Hepatocyte (in vitro differentiated cells): ENCODE data around the gene MEIS2. TPM values are rescaled to one million over a fixed set of nuclear protein-coding genes. Genes with fewer than 3 reads are reported as not detected.

Source experiments
- DNase-seq: peaks from one replicate; pipeline ENCODE4 v3.0.0-alpha.2; 2016; ENCODE audit warnings: low spot score
- H2AFZ ChIP-seq: fragments of 200-600 bp; sonication (generic); 2 replicates; pipeline ENCODE4 v1.6.0; 2016; ENCODE audit warnings: antibody characterized with exemption, mild to moderate bottlenecking
- H3K27ac ChIP-seq: fragments of 200-600 bp; sonication (generic); 2 replicates; pipeline ENCODE4 v1.5.1; 2016; ENCODE audit warnings: mild to moderate bottlenecking
- H3K27me3 ChIP-seq: fragments of 200-600 bp; sonication (generic); 2 replicates; pipeline ENCODE4 v1.6.1; 2016
- H3K36me3 ChIP-seq: fragments of 200-600 bp; sonication (generic); replicated peaks from 2 replicates; pipeline ENCODE4 v1.5.1; 2016; ENCODE audit warnings: low read depth; ENCODE audit not compliant: insufficient read depth
- H3K4me1 ChIP-seq: fragments of 200-600 bp; sonication (generic); 2 replicates; pipeline ENCODE4 v1.5.1; 2016; ENCODE audit warnings: mild to moderate bottlenecking, moderate library complexity; ENCODE audit not compliant: insufficient read depth
- H3K4me2 ChIP-seq: fragments of 200-600 bp; sonication (generic); 2 replicates; pipeline ENCODE4 v1.6.0; 2016
- H3K4me3 ChIP-seq: fragments of 200-600 bp; sonication (generic); 2 replicates; pipeline ENCODE4 v1.5.1; 2016; ENCODE audit warnings: mild to moderate bottlenecking
- H3K79me2 ChIP-seq: fragments of 200-600 bp; sonication (generic); 2 replicates; pipeline ENCODE4 v1.6.0; 2017; ENCODE audit warnings: mild to moderate bottlenecking
- H3K9me2 ChIP-seq: fragments of 200-600 bp; sonication (generic); replicated peaks from 2 replicates; pipeline ENCODE4 v1.6.0; 2017; ENCODE audit warnings: mild to moderate bottlenecking; ENCODE audit not compliant: insufficient read depth
- H3K9me3 ChIP-seq: fragments of 200-600 bp; sonication (generic); 2 replicates; pipeline ENCODE4 v1.5.1; 2016; ENCODE audit warnings: low read depth, mild to moderate bottlenecking
- H4K20me1 ChIP-seq: fragments of 200-600 bp; sonication (generic); 2 replicates; pipeline ENCODE4 v1.6.0; 2016; ENCODE audit warnings: mild to moderate bottlenecking; ENCODE audit not compliant: insufficient read depth, poor library complexity, severe bottlenecking
- CTCF ChIP-seq: fragments of 200-600 bp; sonication (generic); IDR thresholded peaks from 2 replicates; pipeline ENCODE4 v1.5.1; 2016; ENCODE audit warnings: antibody characterized with exemption, mild to moderate bottlenecking; ENCODE audit not compliant: poor library complexity
- EZH2 ChIP-seq: fragments of 200-600 bp; sonication (generic); IDR thresholded peaks from 2 replicates; pipeline ENCODE4 v1.6.1; 2016; ENCODE audit warnings: antibody characterized with exemption, mild to moderate bottlenecking, borderline replicate concordance
- EZH2phosphoT487 ChIP-seq: fragments of 200-600 bp; sonication (generic); IDR thresholded peaks from one replicate; pipeline ENCODE4 v1.6.1; 2018; ENCODE audit warnings: antibody characterized with exemption, mild to moderate bottlenecking, low read depth, moderate library complexity; ENCODE audit not compliant: unreplicated experiment, severe bottlenecking
- WGBS: methylation state at CpG from one replicate; pipeline ENCODE4 v1.1.6; 2016; ENCODE audit warnings: low lambda C conversion rate; ENCODE audit errors: missing lambda C conversion rate; 5-methylcytosine and 5-hydroxymethylcytosine counted together
- polyA plus RNA-seq: library from polyadenylated mRNA; unstranded; fragments of >200 nt; fragmentation: Nextera tagmentation; extraction: Ambion mirVana; gene quantifications from 2 replicates; pipeline ENCODE4 v1.2.1, GENCODE V29; 2016
- total RNA-seq: library from RNA; depleted of rRNA; stranded (reverse); fragments of >200 nt; gene quantifications from 2 replicates; pipeline ENCODE4 v1.2.3, GENCODE V29; 2014

Gene MEIS2
- total and polyA plus RNA-seq, 2 experiments from 2014 or later, result 20.6 to 33.5 TPM

DNA sequence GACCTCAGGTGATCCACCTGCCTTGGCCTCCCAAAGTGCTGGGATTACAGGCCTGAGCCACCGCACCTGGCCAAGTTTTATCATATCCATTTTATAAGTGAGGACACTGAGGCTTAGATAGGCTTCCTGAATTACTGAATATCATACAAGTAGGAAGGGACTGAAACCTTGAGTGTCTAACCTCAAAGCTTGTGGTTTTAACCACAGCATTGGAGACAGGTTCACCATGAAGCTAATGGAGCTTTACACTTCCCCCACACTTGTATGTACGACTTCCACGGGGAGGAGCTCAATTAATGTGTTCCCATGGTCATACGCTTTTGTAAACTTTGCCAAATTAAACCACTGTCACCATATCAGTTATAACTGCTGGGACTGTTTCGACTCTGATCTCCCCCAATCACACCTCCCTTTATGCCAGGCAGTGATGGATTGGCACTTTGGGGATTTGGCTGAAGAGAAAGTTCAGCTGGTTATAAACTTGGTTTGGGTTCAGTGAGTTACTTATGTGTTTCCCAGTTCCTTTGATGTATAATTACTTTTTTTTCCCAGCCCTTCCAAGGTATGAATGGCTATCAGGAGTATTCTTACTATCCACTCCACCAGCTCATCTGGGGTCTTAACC is 38.4 kb upstream of the MEIS2 start:
- 89% methylated on average over 5 of the region's 5 CpGs for WGBS
- no peaks in the 10 kb centered on the region for H3K9me2 ChIP-seq
- no peaks in the 10 kb centered on the region for H4K20me1 ChIP-seq
- no peak for DNase-seq
- H3K4me3 ChIP-seq, result no peak overlapping the region
- TF ChIP-seq CTCF (no peak), EZH2 (no peak), EZH2phosphoT487 (no peak)
- no peaks in the 10 kb centered on the region for H3K36me3 ChIP-seq
- H3K27ac ChIP-seq, result no peak overlapping the region
- H3K27me3 ChIP-seq, result no peaks in the 10 kb centered on the region
- no peak overlapping the region for H3K4me2 ChIP-seq
- no peaks in the 10 kb centered on the region for H3K4me1 ChIP-seq
- H3K79me2 ChIP-seq, result no peaks in the 10 kb centered on the region
- no peaks in the 10 kb centered on the region for H3K9me3 ChIP-seq
- no peak overlapping the region for H2AFZ ChIP-seq

DNA sequence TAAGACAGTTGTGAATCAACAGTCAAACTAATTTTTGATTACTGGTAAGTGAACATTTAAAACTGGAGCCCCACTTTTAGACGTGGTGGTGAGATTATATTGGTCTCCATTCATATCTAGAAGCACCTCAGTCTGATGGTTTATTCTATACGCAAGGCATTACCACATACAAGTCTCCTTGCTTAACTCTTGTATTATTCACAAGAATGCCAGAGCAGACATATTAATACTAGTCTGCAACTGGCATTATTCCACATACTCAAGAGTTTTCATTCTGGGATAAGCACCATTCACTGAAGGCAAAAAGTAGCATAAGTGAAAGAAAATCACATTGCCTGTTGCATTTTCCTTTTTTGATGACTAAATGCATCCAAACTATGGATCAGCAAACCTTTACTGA is 36.9 kb upstream of the MEIS2 start:
- Histone ChIP-seq H2AFZ (no peak overlapping the region), H3K27me3 (peaks cover 3% of the 10 kb centered on the region), H4K20me1 (no peaks in the 10 kb centered on the region), H3K4me3 (no peak overlapping the region), H3K27ac (no peak overlapping the region), H3K36me3 (no peaks in the 10 kb centered on the region), H3K4me1 (no peaks in the 10 kb centered on the region), H3K79me2 (no peaks in the 10 kb centered on the region), H3K9me3 (no peaks in the 10 kb centered on the region), H3K9me2 (no peaks in the 10 kb centered on the region), H3K4me2 (no peak overlapping the region)
- WGBS, result 81% methylated on average over 2 of the region's 2 CpGs
- TF ChIP-seq EZH2 (no peak), CTCF (no peak), EZH2phosphoT487 (no peak)
- DNase-seq, result no peak

GRCh38 chr15:37136666-37137065 is 36.3 kb upstream of the MEIS2 start:
- Histone ChIP-seq H3K4me2 (no peak overlapping the region), H2AFZ (no peak overlapping the region), H4K20me1 (no peaks in the 10 kb centered on the region), H3K9me2 (no peaks in the 10 kb centered on the region), H3K27ac (no peak overlapping the region), H3K27me3 (peaks cover 3% of the 10 kb centered on the region), H3K36me3 (no peaks in the 10 kb centered on the region), H3K4me3 (no peak overlapping the region), H3K9me3 (no peaks in the 10 kb centered on the region), H3K4me1 (no peaks in the 10 kb centered on the region), H3K79me2 (no peaks in the 10 kb centered on the region)
- no peak for DNase-seq
- 83% methylated on average over 2 of the region's 2 CpGs for WGBS
- TF ChIP-seq EZH2phosphoT487, result no peak

DNA sequence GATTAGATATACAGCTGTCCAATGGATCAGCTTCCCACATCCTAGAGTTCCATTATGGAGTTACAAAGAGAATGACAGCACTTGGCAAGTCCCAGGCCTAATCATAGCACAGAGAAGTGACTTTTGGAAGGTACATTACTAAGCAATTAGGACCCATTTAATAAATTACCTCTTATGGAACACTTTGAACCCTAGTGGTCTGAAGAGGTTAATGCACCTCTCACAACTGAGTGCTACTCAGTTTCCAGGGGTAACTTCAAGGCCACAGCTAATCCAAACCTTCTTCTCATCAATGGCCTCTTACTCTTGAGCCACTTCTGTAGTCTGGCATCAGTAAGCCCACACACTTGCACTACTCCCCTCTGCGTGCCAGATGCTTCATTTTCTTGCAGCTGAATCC is 34.9 kb upstream of the MEIS2 start:
- Histone ChIP-seq H3K36me3 (no peaks in the 10 kb centered on the region), H3K4me2 (no peak overlapping the region), H3K4me3 (no peak overlapping the region), H2AFZ (no peak overlapping the region), H3K27ac (no peak overlapping the region), H3K9me2 (no peaks in the 10 kb centered on the region), H3K27me3 (peaks cover 3% of the 10 kb centered on the region), H3K79me2 (no peaks in the 10 kb centered on the region), H3K4me1 (no peaks in the 10 kb centered on the region), H4K20me1 (no peaks in the 10 kb centered on the region), H3K9me3 (no peaks in the 10 kb centered on the region)
- TF ChIP-seq EZH2 (no peak), EZH2phosphoT487 (no peak), CTCF (no peak)
- DNase-seq, result no peak
- 58% methylated on average over 1 of the region's 1 CpG for WGBS
